HEK293T (cell line): Measurements from ENCODE around the gene ADSS2.
"Not testable (repeated sequence)": the region's sequence is repeated elsewhere in the genome, so short reads cannot be mapped to it uniquely, and the experiment has no call there.

Experiments used
- CTCF ChIA-PET: fragments of 350-600 bp; formaldehyde crosslinking; extraction: SDS; loops from one replicate; lab custom pipeline; 2021; ENCODE audit warnings: antibody characterized with exemption, inconsistent platforms; lab: Yijun Ruan, JAX
- POLR2A ChIA-PET: fragments of 350-600 bp; formaldehyde crosslinking; extraction: SDS; loops from one replicate; lab custom pipeline; 2020; ENCODE audit warnings: antibody characterized with exemption, inconsistent platforms; lab: Yijun Ruan, JAX
- DNase-seq: peaks from one replicate; pipeline ENCODE4 v3.0.0; 2012; ENCODE audit warnings: mixed read lengths; ENCODE audit errors: extremely low spot score
- ARNT ChIP-seq: fragments of 450-650 bp; IDR thresholded peaks from 2 replicates; pipeline ENCODE4 v1.6.1; 2017; ENCODE audit warnings: mild to moderate bottlenecking
- BHLHE40 ChIP-seq: fragments of 450-650 bp; IDR thresholded peaks from 2 replicates; pipeline ENCODE4 v1.6.1; 2016; ENCODE audit warnings: mild to moderate bottlenecking, moderate library complexity, borderline replicate concordance
- CTBP1 ChIP-seq: fragments of 450-650 bp; IDR thresholded peaks from 2 replicates; pipeline ENCODE4 v1.6.1; 2016; ENCODE audit warnings: borderline replicate concordance
- ELF4 ChIP-seq: fragments of 450-650 bp; IDR thresholded peaks from 2 replicates; pipeline ENCODE4 v1.6.1; 2017; ENCODE audit warnings: antibody characterized with exemption
- FOXA1 ChIP-seq: fragments of 450-650 bp; IDR thresholded peaks from 2 replicates; pipeline ENCODE4 v1.6.1; 2016; ENCODE audit warnings: mild to moderate bottlenecking
- FOXK2 ChIP-seq: fragments of 450-650 bp; IDR thresholded peaks from 2 replicates; pipeline ENCODE4 v1.6.1; 2016; ENCODE audit warnings: mild to moderate bottlenecking
- FOXM1 ChIP-seq: fragments of 450-650 bp; IDR thresholded peaks from 2 replicates; pipeline ENCODE4 v1.6.1; 2017; ENCODE audit warnings: mild to moderate bottlenecking, borderline replicate concordance
- HDGF ChIP-seq: fragments of 450-650 bp; IDR thresholded peaks from 2 replicates; pipeline ENCODE4 v1.6.1; 2017; ENCODE audit warnings: antibody characterized with exemption, borderline replicate concordance
- L3MBTL2 ChIP-seq: fragments of 450-650 bp; conservative IDR thresholded peaks from 2 replicates; pipeline ENCODE4 v1.6.1; 2016; ENCODE audit warnings: mild to moderate bottlenecking
- LEF1 ChIP-seq: fragments of 450-650 bp; IDR thresholded peaks from 2 replicates; pipeline ENCODE4 v1.6.1; 2017; ENCODE audit warnings: mild to moderate bottlenecking, borderline replicate concordance
- NFRKB ChIP-seq: fragments of 450-650 bp; IDR thresholded peaks from 2 replicates; pipeline ENCODE4 v1.6.1; 2016; ENCODE audit warnings: mild to moderate bottlenecking, moderate library complexity
- SP1 ChIP-seq: fragments of 450-650 bp; IDR thresholded peaks from 2 replicates; pipeline ENCODE4 v1.6.1; 2017
- SUZ12 ChIP-seq: fragments of 450-650 bp; IDR thresholded peaks from 2 replicates; pipeline ENCODE4 v1.6.1; 2016; ENCODE audit warnings: mild to moderate bottlenecking
- TARDBP ChIP-seq: fragments of 450-650 bp; IDR thresholded peaks from 2 replicates; pipeline ENCODE4 v1.6.1; 2016
- ZNF384 ChIP-seq: fragments of 450-650 bp; IDR thresholded peaks from 2 replicates; pipeline ENCODE4 v1.6.1; 2016
- TF ChIP-seq, protein P1 (sequence below): fragments of 450-650 bp; IDR thresholded peaks from 2 replicates; pipeline ENCODE4 v1.6.1; 2016

Gene ADSS2

DNA sequence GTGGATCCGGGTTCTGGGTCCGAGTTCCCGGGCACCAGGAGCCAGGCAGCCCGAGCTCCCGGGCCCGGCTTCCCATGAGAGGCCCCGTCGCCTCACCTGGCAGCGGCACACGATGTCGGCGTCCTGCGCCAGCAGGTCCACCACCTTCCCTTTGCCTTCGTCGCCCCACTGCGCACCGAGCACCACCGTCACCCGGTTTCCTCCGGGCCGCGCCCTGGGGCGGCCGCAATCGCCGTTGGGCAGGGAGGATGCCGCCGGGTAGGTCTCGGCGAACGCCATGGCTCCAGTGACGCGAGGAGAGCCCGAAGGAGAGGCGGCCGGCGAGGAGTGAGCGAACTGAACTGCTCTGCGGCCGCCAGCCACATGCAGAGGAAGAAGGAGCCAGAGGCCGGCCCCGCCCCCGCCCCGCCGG is at the start of gene ADSS2:
TSS of gene ADSS2 (minus strand) at position 371 of the 412 bp plus-strand sequence. CDS start at position 279, 92 bp downstream.
- CTCF ChIA-PET, result no interaction called here
- POLR2A ChIA-PET, result interaction anchor here (0.8 to 1.6 kb wide), 4 partner anchors 9 to 20 kb away, joined by 3 to 10 read pairs (median 4); partner anchors contain the start of gene CATSPERE
- TF ChIP-seq, protein P1, sequence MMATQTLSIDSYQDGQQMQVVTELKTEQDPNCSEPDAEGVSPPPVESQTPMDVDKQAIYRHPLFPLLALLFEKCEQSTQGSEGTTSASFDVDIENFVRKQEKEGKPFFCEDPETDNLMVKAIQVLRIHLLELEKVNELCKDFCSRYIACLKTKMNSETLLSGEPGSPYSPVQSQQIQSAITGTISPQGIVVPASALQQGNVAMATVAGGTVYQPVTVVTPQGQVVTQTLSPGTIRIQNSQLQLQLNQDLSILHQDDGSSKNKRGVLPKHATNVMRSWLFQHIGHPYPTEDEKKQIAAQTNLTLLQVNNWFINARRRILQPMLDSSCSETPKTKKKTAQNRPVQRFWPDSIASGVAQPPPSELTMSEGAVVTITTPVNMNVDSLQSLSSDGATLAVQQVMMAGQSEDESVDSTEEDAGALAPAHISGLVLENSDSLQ, result no peak
- TF ChIP-seq ELF4, result peak; percentile 46; the same call in 1 of the 2 replicates
- peak; percentile 83 for TF ChIP-seq L3MBTL2
- no peak for TF ChIP-seq SP1
- no peak for DNase-seq

DNA sequence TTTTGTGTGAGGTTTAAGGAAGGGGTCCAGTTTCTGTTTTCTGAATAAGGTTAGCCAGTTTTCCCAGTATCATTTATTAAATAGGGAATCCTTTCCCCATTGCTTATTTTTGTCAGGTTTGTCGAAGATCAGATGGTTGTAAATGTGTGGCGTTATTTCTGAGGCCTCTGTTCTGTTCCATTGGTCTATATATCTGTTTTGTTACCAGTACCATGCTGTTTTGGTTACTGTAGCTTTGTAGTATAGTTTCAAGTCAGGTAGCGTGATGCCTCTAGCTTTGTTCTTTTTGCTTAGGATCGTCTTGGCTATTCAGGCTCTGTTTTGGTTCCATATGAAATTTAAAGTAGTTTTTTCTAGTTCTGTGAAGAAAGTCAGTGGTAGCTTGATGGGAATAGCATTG is 48.8 kb upstream of the ADSS2 start:
- CTCF ChIA-PET, DNase-seq, POLR2A ChIA-PET: not testable (repeated sequence)

DNA sequence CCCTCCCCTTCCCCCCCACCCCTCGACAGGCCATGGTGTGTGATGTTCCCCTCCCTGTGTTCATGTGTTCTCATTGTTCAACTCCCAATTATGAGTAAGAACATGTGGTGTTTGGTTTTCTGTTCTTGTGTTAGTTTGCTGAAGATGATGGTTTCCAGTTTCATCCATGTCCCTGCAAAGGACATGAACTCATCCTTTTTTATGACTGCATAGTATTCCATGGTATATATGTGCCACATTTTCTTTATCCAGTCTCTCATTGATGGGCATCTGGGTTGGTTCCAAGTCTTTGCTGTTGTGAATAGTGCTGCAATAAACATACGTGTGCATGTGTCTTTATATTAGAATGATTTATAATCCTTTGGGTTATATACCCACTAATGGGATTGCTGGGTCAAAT is 47.8 kb upstream of the ADSS2 start:
- CTCF ChIA-PET, DNase-seq, POLR2A ChIA-PET: not testable (repeated sequence)

DNA sequence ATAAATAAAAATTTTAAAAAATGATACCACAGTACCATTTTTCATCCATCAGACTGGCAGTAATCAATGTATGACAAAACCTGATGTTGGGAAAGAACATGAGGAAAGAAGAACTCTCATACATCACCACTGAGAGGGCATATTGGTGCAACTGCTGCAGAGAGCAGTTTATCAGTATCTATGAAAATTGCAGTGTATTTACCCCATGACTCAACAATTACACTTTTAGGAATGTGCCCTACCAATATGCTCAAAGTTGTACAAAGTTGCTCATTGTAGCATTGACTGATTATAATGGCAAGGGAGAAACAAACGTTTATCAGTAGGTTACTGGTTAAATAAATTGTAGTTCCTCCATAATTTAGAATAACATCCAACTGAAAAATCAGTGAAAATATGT is 46.1 kb upstream of the ADSS2 start:
- no peak for DNase-seq
- ChIA-PET CTCF (no interaction called here), POLR2A (no interaction called here)
- no peak for TF ChIP-seq BHLHE40
- TF ChIP-seq TARDBP, result no peak
- TF ChIP-seq L3MBTL2, result no peak
- TF ChIP-seq ELF4, result no peak
- TF ChIP-seq SP1, result no peak
- TF ChIP-seq HDGF, result no peak
- TF ChIP-seq LEF1, result no peak
- no peak for TF ChIP-seq ARNT
- TF ChIP-seq, protein P1, result no peak
- no peak for TF ChIP-seq SUZ12
- TF ChIP-seq NFRKB, result no peak
- no peak for TF ChIP-seq ZNF384
- TF ChIP-seq FOXM1, result no peak

DNA sequence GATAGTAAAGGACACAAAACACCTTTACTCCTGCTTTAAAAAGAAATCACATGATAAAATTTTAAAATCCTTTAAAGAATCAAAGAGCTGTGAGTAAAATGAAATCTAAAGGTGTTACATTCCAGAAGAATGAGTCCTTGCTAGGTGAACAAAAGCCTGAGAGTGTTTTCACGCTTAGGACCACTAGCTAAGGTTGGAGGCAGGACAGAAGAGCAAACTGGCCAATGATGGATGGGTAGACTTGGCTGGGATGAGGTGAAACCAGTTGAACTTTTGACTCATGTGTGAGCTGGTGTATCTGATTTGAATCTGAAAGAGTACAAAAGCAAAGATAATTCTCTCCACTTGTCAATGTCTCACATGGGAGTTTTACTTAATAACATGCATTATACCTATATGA is 44.5 kb upstream of the ADSS2 start:
- POLR2A ChIA-PET, result no interaction called here
- CTCF ChIA-PET, result no interaction called here
- no peak for DNase-seq
- no peak for TF ChIP-seq SUZ12
- TF ChIP-seq HDGF, result no peak
- TF ChIP-seq L3MBTL2, result no peak
- no peak for TF ChIP-seq FOXM1
- no peak for TF ChIP-seq FOXA1
- no peak for TF ChIP-seq ZNF384
- no peak for TF ChIP-seq ELF4
- TF ChIP-seq CTBP1, result no peak
- TF ChIP-seq FOXK2, result no peak
- no peak for TF ChIP-seq BHLHE40
- no peak for TF ChIP-seq LEF1
- TF ChIP-seq ARNT, result no peak
- TF ChIP-seq NFRKB, result no peak
- TF ChIP-seq, protein P1, result no peak
- TF ChIP-seq SP1, result no peak
- TF ChIP-seq TARDBP, result no peak

DNA sequence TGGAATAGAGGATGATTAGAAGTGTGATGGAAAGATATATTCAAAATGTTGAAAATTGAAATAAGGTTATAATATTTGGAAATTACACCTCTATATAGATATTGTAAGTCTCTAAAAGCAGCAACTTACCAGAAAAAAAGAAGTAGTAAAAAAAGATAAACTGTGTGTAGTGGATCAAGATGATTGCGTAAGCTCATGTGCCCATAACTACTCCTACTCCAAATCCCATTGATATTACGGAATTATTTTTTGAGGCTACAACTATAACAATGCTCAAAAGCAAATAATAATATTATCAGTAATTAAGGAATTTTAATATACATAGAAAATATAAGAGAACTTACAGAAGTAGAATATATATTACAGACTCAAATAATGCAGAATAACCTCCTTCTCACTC is 42.9 kb upstream of the ADSS2 start:
- no peak for DNase-seq
- TF ChIP-seq ARNT (no peak), CTBP1 (no peak), BHLHE40 (no peak)
- TF ChIP-seq, protein P1, result no peak
- POLR2A ChIA-PET, result no interaction called here
- CTCF ChIA-PET, result no interaction called here

DNA sequence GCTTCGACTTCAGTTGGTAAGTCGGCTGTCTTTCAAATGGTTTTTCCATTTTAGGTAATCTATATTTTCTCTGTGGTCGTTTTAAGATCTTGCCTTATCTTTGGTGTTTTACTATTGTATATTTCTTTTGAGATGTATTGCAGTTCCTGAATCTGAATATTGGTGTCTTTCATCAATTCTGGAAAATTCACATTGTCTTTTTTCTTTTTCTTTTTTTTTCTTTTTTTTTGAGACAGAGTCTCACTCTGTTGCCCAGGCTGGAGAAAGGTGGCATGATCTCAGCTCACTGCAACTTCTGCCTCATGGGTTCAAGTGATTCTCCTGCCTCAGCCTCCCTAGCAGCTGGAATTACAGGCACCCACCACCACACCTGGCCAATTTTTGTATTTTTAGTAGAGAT is 33.3 kb upstream of the ADSS2 start:
- POLR2A ChIA-PET, DNase-seq, CTCF ChIA-PET: not testable (repeated sequence)
